Brain microvascular endothelial cell (primary cell): ENCODE results near the gene CSK.

Experiments
- DNase-seq: peaks from one replicate; pipeline ENCODE4 v3.0.0-alpha.2; 2020
- H3K27ac ChIP-seq: fragments of 250-450 bp; sonication (Bioruptor Pico); 2 replicates; pipeline ENCODE4 v1.5.1; 2020; ENCODE audit warnings: mild to moderate bottlenecking, moderate library complexity
- H3K27me3 ChIP-seq: fragments of 250-450 bp; sonication (Bioruptor Pico); replicated peaks from 2 replicates; pipeline ENCODE4 v1.5.1; 2020; ENCODE audit warnings: mild to moderate bottlenecking
- H3K36me3 ChIP-seq: fragments of 250-450 bp; sonication (Bioruptor Pico); replicated peaks from 2 replicates; pipeline ENCODE4 v1.5.1; 2020; ENCODE audit warnings: mild to moderate bottlenecking
- H3K4me3 ChIP-seq: 2 replicates; pipeline ENCODE4 v1.5.1; 2011; ENCODE audit warnings: low read depth, mild to moderate bottlenecking, control low read depth, low read length, moderate library complexity
- in situ Hi-C: cut with HindIII; loops from 2 replicates; pipeline ENCODE4 v1.10.0; 2017; ENCODE audit warnings: low sequenced_read_pairs, low pct_ligation_motif_present
- TF ChIP-seq, protein P1 (sequence below): IDR thresholded peaks from 2 replicates; pipeline ENCODE4 v1.5.1; 2011; ENCODE audit warnings: low read depth, mild to moderate bottlenecking, moderate library complexity, low read length, control low read depth, inconsistent platforms; ENCODE audit errors: missing control alignments

Gene CSK

DNA sequence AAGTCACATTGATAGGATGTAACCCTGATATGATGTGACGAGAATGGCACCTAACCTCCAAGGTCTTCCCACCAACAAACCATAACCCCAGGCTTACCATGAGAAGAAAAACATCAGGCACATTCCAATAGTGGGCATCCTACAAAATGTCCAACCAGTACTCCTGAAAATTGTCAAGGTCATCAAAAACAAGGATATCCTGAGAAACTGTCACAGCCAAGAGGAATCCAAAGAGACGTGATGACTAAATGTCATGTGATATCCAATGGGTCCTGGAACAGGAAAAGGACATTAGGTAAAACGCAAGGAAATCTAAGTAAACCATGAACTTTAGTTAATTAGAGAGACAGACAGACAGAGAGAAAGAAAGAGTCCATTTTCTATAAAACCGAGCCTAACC is 35.5 kb upstream of the CSK start:
- no peak overlapping the region for H3K4me3 ChIP-seq
- TF ChIP-seq, protein P1, sequence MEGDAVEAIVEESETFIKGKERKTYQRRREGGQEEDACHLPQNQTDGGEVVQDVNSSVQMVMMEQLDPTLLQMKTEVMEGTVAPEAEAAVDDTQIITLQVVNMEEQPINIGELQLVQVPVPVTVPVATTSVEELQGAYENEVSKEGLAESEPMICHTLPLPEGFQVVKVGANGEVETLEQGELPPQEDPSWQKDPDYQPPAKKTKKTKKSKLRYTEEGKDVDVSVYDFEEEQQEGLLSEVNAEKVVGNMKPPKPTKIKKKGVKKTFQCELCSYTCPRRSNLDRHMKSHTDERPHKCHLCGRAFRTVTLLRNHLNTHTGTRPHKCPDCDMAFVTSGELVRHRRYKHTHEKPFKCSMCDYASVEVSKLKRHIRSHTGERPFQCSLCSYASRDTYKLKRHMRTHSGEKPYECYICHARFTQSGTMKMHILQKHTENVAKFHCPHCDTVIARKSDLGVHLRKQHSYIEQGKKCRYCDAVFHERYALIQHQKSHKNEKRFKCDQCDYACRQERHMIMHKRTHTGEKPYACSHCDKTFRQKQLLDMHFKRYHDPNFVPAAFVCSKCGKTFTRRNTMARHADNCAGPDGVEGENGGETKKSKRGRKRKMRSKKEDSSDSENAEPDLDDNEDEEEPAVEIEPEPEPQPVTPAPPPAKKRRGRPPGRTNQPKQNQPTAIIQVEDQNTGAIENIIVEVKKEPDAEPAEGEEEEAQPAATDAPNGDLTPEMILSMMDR, result no peak
- in situ Hi-C loops, result no loop called here
- H3K27ac ChIP-seq, result no peak overlapping the region
- no peak for DNase-seq
- no peaks in the 10 kb centered on the region for H3K36me3 ChIP-seq
- H3K27me3 ChIP-seq, result no peaks in the 10 kb centered on the region

DNA sequence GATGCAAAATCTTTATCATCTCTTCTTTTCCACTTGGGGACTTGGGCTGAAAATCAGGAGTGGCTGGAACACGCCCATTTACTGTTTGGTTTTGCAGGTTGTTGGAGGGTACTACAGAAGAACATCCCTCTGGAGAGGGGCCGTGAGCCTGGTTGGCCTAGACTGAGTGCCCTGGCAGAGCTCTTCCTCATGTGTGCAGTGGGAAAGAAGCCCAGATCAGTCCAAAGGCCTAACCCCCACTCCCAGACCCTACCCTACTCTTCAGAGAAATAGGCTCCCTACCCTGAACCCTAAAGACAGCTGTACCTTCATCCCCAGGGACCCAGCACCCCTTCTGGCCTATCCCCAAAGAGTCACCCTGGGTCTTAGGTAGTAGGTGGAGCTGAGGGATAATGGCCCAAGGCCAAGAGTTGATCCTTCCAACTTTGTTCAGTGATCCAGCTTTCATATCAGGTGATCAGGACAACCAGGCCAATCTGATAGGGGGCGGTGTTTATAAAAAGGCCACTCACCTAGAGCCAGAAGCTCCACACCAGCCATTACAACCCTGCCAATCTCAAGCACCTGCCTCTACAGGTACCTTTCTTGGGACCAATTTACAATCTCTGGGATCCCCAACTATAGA is 33.4 kb upstream of the CSK start, which contains the start of gene CYP1A2:
Gene CYP1A2, plus strand, starts transcription at position 524 of the 625 bp plus-strand sequence. CDS start 894 bp downstream, outside the sequence.
- in situ Hi-C loops, result no loop called here
- Histone ChIP-seq H3K4me3 (no peak within 1 kb of the TSS), H3K27ac (no peak within 1 kb of the TSS), H3K27me3 (no peaks in the 10 kb centered on the region), H3K36me3 (no peaks in the 10 kb centered on the region)
- DNase-seq, result no peak
- TF ChIP-seq, protein P1, result no peak

- H3K4me3 ChIP-seq, result no peak overlapping the region
- in situ Hi-C loops, result loop anchor here (25.0 kb wide), 1 partner anchor 388 kb away; the partner anchor contains the start of gene CYP11A1
- no peak for DNase-seq
- TF ChIP-seq, protein P1, result no peak
- H3K36me3 ChIP-seq, result no peaks in the 10 kb centered on the region
- H3K27me3 ChIP-seq, result no peaks in the 10 kb centered on the region
- H3K27ac ChIP-seq, result no peak overlapping the region
These were observed 32.0 kb upstream of the CSK start for GRCh38 chr15:74749832-74750231.

DNA sequence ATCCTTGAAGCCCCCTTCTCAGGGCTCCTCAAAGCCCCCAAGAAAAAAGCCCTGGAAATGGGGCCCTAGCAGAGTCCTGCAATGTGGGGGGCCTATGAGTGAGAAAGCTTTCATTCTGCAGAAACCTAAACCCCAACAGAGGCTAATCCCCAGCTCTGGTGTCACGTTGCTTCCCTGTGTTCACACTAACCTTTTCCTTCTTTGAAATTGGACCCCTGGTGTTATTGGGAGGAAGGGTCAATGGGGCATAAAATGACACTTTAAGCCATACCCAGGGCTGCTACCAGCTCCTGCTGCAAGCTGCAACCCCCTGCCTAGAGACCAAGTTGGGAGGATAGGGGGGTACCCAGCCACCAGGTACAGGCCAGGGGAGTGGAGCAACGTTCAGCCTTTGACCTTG is 31.1 kb upstream of the CSK start:
- Histone ChIP-seq H3K4me3 (no peak overlapping the region), H3K27me3 (no peaks in the 10 kb centered on the region), H3K36me3 (no peaks in the 10 kb centered on the region), H3K27ac (no peak overlapping the region)
- TF ChIP-seq, protein P1, result no peak
- DNase-seq, result no peak
- in situ Hi-C loops, result loop anchor here (25.0 kb wide), 1 partner anchor 388 kb away; the partner anchor contains the start of gene CYP11A1

DNA sequence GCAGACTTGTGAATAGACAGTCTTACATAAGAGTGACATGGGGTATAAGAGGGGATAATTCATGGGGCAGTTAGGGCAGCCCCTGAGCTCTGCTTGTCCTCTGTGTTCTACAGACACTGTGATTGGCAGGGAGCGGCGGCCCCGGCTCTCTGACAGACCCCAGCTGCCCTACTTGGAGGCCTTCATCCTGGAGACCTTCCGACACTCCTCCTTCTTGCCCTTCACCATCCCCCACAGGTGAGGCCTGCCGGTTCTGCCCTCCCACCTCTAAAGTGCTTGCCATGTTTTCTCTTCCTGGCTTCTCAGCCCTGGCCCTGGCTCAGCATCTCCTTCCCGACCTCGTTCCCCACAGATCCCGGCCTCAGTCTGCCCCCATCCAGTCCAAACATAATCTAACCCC is 29.9 kb upstream of the CSK start:
- Histone ChIP-seq H3K27ac (no peak overlapping the region), H3K36me3 (no peaks in the 10 kb centered on the region), H3K27me3 (no peaks in the 10 kb centered on the region), H3K4me3 (no peak overlapping the region)
- TF ChIP-seq, protein P1, result no peak
- in situ Hi-C loops, result loop anchor here (25.0 kb wide), 1 partner anchor 390 kb away; the partner anchor contains the start of gene CYP11A1
- no peak for DNase-seq

- H3K27ac ChIP-seq, result no peak overlapping the region
- TF ChIP-seq, protein P1, result no peak
- DNase-seq, result peak; percentile 18
- H3K4me3 ChIP-seq, result no peak overlapping the region
- in situ Hi-C loops, result loop anchor here (25.0 kb wide), 1 partner anchor 390 kb away; the partner anchor contains the start of gene CYP11A1
- H3K27me3 ChIP-seq, result no peaks in the 10 kb centered on the region
- H3K36me3 ChIP-seq, result no peaks in the 10 kb centered on the region
These were observed 29.3 kb upstream of the CSK start for GRCh38 chr15:74752531-74752930.
